Uterus (tissue), 4 donors: ENCODE measurements around the gene PDK2. TPM values are rescaled to one million over a fixed set of nuclear protein-coding genes. Genes with fewer than 3 reads are reported as not detected.

Source experiments
- DNase-seq, 2 donors: peaks; one replicate each; pipeline ENCODE4 v3.0.0-alpha.2; 2019 to 2020
- H3K27ac ChIP-seq, 2 donors: fragments of 200-600 bp; sonication (generic); 1 replicate in 1 of 2; 2 replicates in 1 of 2; pipeline ENCODE4 v1.5.1; 2016 to 2018
- H3K27me3 ChIP-seq, 2 donors: fragments of 200-600 bp; sonication (generic); one replicate each; pipeline ENCODE4 v1.5.1; 2018 to 2019; ENCODE audit warnings: control low read depth in 1 of 2
- H3K36me3 ChIP-seq, 2 donors: fragments of 200-600 bp; sonication (generic); one replicate each; pipeline ENCODE4 v1.5.1; 2019; ENCODE audit warnings: control low read depth in 1 of 2
- H3K4me1 ChIP-seq, 2 donors: fragments of 200-600 bp; sonication (generic); one replicate each; pipeline ENCODE4 v1.5.1; 2018 to 2019; ENCODE audit warnings: control low read depth in 1 of 2
- H3K4me3 ChIP-seq, 2 donors: fragments of 200-600 bp; sonication (generic); 1 replicate in 1 of 2; 2 replicates in 1 of 2; pipeline ENCODE4 v1.5.1; 2018 to 2019; ENCODE audit warnings: mild to moderate bottlenecking in 1 of 2
- H3K9me3 ChIP-seq, 2 donors: fragments of 200-600 bp; sonication (generic); one replicate each; pipeline ENCODE4 v1.5.1; 2019; ENCODE audit warnings: control low read depth in 1 of 2
- POLR2A ChIP-seq, 2 donors: fragments of 450-650 bp; IDR thresholded peaks; one replicate each; pipeline ENCODE4 v1.6.1; 2016; ENCODE audit warnings: antibody characterized with exemption in 2 of 2, mild to moderate bottlenecking in 1 of 2, moderate library complexity in 1 of 2
- intact Hi-C: fragments of 100-400 bp; cut with DNase I; formaldehyde crosslinking; loops from one replicate; pipeline ENCODE4 v1.15.1; 2023; ENCODE audit warnings: low total_unique reads
- total RNA-seq, 4 donors: library from RNA; depleted of rRNA in 3 of 4; stranded (reverse); fragments of >200 nt in 3 of 4; gene quantifications; one replicate each; pipeline versions ENCODE4 v1.1.0 to v1.2.4, GENCODE V29; 2014 to 2023
- TF ChIP-seq, protein P1 (sequence below), 4 experiments: fragments of 200-600 bp in 2 of 4; fragments of 450-650 bp in 2 of 4; sonication (generic) in 2 of 4; IDR thresholded peaks; one replicate each; pipeline ENCODE4 v1.5.1; 2016 to 2019; ENCODE audit warnings: antibody characterized with exemption in 4 of 4, mild to moderate bottlenecking in 2 of 4, moderate library complexity in 1 of 4
- donor health status: DM: yes; HTN: yes; CAD: no.

PDK2 gene
- total RNA-seq, 4 donors from 2014 or later, result 12.9 to 62.6 (median 32.4) TPM

- no peaks in the 10 kb centered on the region for H3K9me3 ChIP-seq
- intact Hi-C loops, result no loop called here
- no peak overlapping the region for H3K4me3 ChIP-seq
- H3K4me1 ChIP-seq, result peaks cover 0 to 23% of the 10 kb centered on the region in 2 donors
- no peak for DNase-seq
- TF ChIP-seq POLR2A (IDR thresholded peaks at IDR 0.05), result no peak
- TF ChIP-seq, protein P1, sequence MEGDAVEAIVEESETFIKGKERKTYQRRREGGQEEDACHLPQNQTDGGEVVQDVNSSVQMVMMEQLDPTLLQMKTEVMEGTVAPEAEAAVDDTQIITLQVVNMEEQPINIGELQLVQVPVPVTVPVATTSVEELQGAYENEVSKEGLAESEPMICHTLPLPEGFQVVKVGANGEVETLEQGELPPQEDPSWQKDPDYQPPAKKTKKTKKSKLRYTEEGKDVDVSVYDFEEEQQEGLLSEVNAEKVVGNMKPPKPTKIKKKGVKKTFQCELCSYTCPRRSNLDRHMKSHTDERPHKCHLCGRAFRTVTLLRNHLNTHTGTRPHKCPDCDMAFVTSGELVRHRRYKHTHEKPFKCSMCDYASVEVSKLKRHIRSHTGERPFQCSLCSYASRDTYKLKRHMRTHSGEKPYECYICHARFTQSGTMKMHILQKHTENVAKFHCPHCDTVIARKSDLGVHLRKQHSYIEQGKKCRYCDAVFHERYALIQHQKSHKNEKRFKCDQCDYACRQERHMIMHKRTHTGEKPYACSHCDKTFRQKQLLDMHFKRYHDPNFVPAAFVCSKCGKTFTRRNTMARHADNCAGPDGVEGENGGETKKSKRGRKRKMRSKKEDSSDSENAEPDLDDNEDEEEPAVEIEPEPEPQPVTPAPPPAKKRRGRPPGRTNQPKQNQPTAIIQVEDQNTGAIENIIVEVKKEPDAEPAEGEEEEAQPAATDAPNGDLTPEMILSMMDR (IDR thresholded peaks at IDR 0.05), result no peak
- H3K36me3 ChIP-seq, result no peaks in the 10 kb centered on the region
- peak overlapping the region; percentile 48 to 93 for H3K27ac ChIP-seq
- no peaks in the 10 kb centered on the region for H3K27me3 ChIP-seq
Observed at GRCh38 chr17:50145532-50146229, 50.5 kb downstream of the PDK2 start.

DNA sequence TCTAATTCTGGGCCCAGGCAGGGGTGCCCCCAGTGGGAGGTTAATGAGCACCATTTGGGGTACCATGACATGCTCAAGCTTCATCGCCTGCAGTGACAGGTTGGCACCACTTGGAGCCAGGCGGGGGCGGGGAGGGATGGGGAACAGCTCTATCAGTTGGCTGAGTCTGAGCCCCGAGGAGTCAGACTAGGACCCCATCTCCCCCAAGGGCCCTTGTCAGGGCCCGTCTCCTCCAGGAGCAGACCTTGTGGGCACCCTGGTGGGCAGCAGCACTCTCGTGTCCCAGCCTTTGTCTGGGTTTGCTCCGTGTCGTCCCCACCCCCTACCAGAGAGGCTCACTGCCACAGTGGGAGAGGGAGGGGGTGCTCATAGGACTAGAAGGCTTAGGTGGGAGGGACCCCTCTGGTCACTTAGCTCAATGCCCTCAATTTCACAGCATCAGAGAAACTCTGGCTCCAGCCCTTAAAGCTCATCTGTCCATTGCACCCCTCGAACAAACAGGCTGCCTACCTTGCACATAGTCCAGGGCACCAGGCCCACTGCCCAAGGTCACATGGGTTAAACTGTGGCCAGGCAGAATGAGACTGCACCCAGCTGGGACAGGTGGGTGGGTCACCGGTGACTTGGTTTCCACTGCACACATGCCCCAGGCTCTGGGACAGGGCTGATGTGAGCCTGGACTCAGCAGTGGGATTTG, 51.2 kb downstream of the PDK2 start:
- Histone ChIP-seq H3K36me3 (no peaks in the 10 kb centered on the region), H3K4me1 (peaks cover 0 to 23% of the 10 kb centered on the region in 2 donors), H3K27me3 (no peaks in the 10 kb centered on the region), H3K9me3 (no peaks in the 10 kb centered on the region), H3K4me3 (no peak overlapping the region), H3K27ac (peak overlapping the region; percentile 93 to 94)
- TF ChIP-seq POLR2A (IDR thresholded peaks at IDR 0.05), result no peak
- TF ChIP-seq, protein P1 (IDR thresholded peaks at IDR 0.05), result no peak
- intact Hi-C loops, result no loop called here
- DNase-seq, result no peak

DNA sequence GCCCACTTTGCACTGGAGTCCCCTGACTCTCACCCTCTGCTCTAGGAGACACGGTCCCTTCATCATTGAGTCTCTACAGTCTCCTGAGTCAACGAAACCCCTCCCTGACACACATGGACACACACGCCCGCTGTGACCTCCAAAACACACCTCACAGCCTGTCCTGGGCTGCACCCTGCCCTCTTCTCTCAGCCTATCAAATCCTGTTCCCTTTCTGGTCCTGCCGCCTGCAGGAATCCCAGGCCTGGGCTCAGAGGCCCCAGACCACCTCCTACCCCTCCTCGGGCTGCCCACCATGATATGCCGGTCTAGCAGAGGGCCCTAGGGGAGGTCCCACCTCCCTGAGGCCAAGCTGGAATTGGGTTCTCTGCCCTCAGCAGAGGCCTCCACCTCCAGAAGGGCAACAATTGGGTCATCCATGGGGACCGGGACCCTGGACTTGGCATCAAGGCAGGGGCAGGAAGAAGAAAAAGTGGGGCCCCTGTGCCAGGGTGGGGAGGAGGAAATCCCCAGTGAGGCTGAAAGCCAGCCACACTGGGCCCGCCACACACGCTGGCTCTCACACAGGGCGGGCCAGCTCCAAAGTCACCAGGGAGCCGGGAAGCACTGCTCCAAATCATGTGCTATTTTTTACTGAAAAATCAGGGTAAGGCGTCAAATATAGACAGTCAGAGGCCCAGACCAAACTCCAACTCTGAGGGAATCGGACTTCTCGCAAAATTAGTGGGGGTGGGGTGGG, 51.9 kb downstream of the PDK2 start:
- no peak for DNase-seq
- TF ChIP-seq, protein P1 (IDR thresholded peaks at IDR 0.05), result no peak
- TF ChIP-seq POLR2A (IDR thresholded peaks at IDR 0.05), result no peak
- peaks cover 0 to 23% of the 10 kb centered on the region in 2 donors for H3K4me1 ChIP-seq
- no peaks in the 10 kb centered on the region for H3K36me3 ChIP-seq
- no peaks in the 10 kb centered on the region for H3K9me3 ChIP-seq
- H3K27ac ChIP-seq, result peak overlapping the region; percentile 93 to 94
- intact Hi-C loops, result no loop called here
- H3K4me3 ChIP-seq, result peak overlapping the region; percentile 48 to 91
- H3K27me3 ChIP-seq, result no peaks in the 10 kb centered on the region

DNA sequence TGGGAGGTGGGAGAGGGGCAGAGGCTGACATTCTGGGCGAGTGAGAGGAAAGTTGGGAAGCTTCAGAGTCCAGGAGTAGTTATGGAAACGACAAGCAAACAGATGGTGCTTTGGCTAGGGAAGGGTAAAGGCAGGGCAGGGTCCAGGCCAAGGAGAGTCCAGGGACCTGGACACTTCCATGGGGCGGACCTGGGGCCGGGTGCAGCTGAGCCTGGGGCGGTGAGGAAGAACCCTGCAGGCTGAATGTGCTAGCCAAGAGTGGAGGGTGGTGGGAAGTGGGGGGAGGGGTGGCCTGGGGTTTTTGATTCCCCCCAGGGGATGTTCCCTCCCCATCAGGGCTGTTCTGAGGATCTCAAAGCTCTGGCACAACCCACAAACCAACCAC, 52.7 kb downstream of the PDK2 start:
- DNase-seq, result no peak
- Histone ChIP-seq H3K27ac (peak overlapping the region; percentile 93 to 94), H3K9me3 (no peaks in the 10 kb centered on the region), H3K4me3 (peak overlapping the region; percentile 48 to 91), H3K27me3 (no peaks in the 10 kb centered on the region), H3K4me1 (peaks cover 0 to 23% of the 10 kb centered on the region in 2 donors), H3K36me3 (no peaks in the 10 kb centered on the region)
- TF ChIP-seq POLR2A (IDR thresholded peaks at IDR 0.05), result no peak
- TF ChIP-seq, protein P1 (IDR thresholded peaks at IDR 0.05), result no peak
- intact Hi-C loops, result no loop called here
